Measurements from ENCODE around the gene RAB33B.
"Not testable (repeated sequence)": the region's sequence is repeated elsewhere in the genome, so short reads cannot be mapped to it uniquely, and the experiment has no call there.

The RAB33B gene

GRCh38 chr4:139465922-139466321 is 12.0 kb downstream of the RAB33B start:
- DNase-seq, result no peak

- DNase-seq, result not testable (repeated sequence)
Measured at GRCh38 chr4:139468756-139469155, 14.8 kb downstream of the RAB33B start.

- no peak for DNase-seq
Measured at GRCh38 chr4:139469216-139469615, 15.3 kb downstream of the RAB33B start.

GRCh38 chr4:139469869-139470268 is 15.9 kb downstream of the RAB33B start:
- DNase-seq, result no peak

GRCh38 chr4:139470295-139470694 is 16.4 kb downstream of the RAB33B start:
- no peak for DNase-seq

GRCh38 chr4:139470997-139471665 is 17.2 kb downstream of the RAB33B start:
- DNase-seq, result no peak

GRCh38 chr4:139472852-139473251 is 18.9 kb downstream of the RAB33B start:
- DNase-seq, result no peak

GRCh38 chr4:139476363-139476762 is 22.4 kb downstream of the RAB33B start:
- DNase-seq, result no peak

- DNase-seq, result no peak
Measured at GRCh38 chr4:139481465-139481864, 27.5 kb downstream of the RAB33B start.

- no peak for DNase-seq
Measured at GRCh38 chr4:139483000-139483399, 29.1 kb downstream of the RAB33B start.

GRCh38 chr4:139484783-139485311 is 30.9 kb downstream of the RAB33B start:
- DNase-seq, result no peak

- DNase-seq, result no peak
Measured at GRCh38 chr4:139488442-139488841, 34.5 kb downstream of the RAB33B start.

- no peak for DNase-seq
Measured at GRCh38 chr4:139489638-139490037, 35.7 kb downstream of the RAB33B start.

GRCh38 chr4:139492429-139492828 is 38.5 kb downstream of the RAB33B start:
- no peak for DNase-seq

- DNase-seq, result no peak
Measured at GRCh38 chr4:139493176-139493575, 39.3 kb downstream of the RAB33B start.

- DNase-seq, result no peak
Measured at GRCh38 chr4:139499186-139499585, 45.3 kb downstream of the RAB33B start.

GRCh38 chr4:139501117-139501516 is 47.2 kb downstream of the RAB33B start:
- DNase-seq, result no peak

GRCh38 chr4:139501527-139501926 is 47.6 kb downstream of the RAB33B start:
- no peak for DNase-seq

GRCh38 chr4:139501927-139502899 is 48.3 kb downstream of the RAB33B start:
- DNase-seq, result no peak

- DNase-seq, result no peak
Measured at GRCh38 chr4:139503622-139504166, 49.8 kb downstream of the RAB33B start.

GRCh38 chr4:139506774-139507173 is 52.9 kb downstream of the RAB33B start:
- no peak for DNase-seq

- DNase-seq, result no peak
Measured at GRCh38 chr4:139508581-139509237, 54.8 kb downstream of the RAB33B start.

Measured in NCI-H226 (cell line).